Measurements from ENCODE around the gene PHGDH.

Gene PHGDH

DNA sequence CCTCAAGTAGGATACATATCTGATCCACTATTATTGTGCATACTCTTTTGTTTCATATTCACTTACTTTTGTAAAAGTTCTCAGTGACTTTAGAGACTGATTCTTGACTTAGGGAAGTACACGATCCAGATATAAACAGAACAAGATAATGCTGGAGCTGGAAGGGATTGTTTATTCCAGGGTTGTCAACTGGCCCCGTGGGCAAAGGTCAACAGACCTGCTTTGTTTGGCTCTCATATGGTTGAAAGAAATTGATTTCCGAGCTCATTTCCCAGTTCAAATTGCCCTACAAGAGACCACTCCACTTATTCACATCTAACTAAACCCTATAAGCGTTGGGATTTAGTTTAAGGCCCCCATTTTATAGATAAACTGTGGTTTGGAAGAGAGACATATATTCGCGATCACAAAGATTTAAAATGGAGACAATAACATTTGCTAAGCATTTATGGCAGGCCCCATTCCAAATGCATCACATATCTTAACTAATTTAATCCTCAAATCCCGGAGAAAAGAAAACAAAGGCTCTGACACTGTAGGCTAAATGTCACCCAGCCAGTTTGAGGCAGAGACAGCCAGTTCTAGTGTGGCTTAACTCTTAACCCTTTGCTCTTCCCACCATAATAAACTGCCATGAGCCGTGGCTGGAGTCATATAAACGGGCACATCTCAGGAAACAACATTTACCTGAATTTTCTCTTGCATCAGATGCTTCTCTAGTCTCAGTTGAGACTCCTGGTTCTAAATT is 78.9 kb downstream of the PHGDH start:
- DNase-seq (ENCODE audit: low read depth in 2 of 2), result no peak

DNA sequence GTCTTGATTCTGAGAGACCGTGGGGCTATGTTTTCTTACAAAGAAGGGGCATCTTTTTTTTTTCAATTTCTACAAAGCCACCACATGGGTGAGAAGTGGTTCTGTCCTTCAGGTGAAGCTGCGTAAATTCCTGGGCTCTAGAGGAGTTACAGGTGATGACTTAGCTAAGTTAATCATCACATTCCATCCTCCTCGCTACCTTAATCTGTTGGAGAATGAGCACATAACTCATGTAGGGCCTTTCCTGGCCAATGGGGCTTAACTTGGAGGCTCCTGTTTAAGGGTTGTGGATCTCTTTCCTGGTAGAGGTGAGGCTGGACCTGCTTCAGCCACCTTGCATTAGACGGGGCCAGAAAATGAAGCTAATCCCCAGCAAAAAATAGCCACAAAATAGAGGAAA is 79.6 kb downstream of the PHGDH start:
- no peak for DNase-seq (ENCODE audit: low read depth in 2 of 2)

Measured in stimulated activated CD8-positive, alpha-beta memory T cell treated with anti-CD3 and anti-CD28 coated beads, Interleukin-15, amount 100 ng/mL, for 48 hours (primary cell).